Peyer's patch (tissue), 4 donors: ENCODE data around the gene FAM110A.

Experiments
- POLR2A ChIP-seq, 2 donors: fragments of 450-650 bp; IDR thresholded peaks; one replicate each; pipeline ENCODE4 v1.5.1; 2017; ENCODE audit warnings: antibody characterized with exemption in 2 of 2, mild to moderate bottlenecking in 2 of 2, moderate library complexity in 2 of 2
- TF ChIP-seq, protein P1 (sequence below), 6 experiments: fragments of 450-650 bp in 4 of 6; fragments of 200-600 bp in 2 of 6; sonication (generic) in 1 of 6; IDR thresholded peaks; one replicate each; pipeline ENCODE4 v1.5.1; 2017 to 2019; ENCODE audit warnings: antibody characterized with exemption in 6 of 6, mild to moderate bottlenecking in 3 of 6, moderate library complexity in 1 of 6

DNA sequence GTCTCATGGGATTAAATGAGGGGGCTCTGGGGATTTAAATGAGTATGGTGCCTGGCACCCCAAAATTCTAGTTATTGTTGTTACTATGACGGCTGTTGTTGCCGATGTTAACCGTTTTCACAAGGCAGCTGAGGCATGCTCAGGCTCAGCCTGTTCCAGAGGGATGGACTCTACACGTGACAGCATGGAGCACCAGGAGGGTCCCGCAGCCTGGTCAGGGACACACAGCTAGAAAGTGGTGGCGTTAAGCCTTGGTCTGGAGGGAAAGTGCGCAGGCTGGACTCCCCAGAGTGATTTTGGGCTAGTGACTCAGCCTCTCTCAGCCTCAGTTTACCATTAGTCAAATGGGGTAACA, 7.0 kb downstream of the FAM110A start:
- TF ChIP-seq, protein P1, sequence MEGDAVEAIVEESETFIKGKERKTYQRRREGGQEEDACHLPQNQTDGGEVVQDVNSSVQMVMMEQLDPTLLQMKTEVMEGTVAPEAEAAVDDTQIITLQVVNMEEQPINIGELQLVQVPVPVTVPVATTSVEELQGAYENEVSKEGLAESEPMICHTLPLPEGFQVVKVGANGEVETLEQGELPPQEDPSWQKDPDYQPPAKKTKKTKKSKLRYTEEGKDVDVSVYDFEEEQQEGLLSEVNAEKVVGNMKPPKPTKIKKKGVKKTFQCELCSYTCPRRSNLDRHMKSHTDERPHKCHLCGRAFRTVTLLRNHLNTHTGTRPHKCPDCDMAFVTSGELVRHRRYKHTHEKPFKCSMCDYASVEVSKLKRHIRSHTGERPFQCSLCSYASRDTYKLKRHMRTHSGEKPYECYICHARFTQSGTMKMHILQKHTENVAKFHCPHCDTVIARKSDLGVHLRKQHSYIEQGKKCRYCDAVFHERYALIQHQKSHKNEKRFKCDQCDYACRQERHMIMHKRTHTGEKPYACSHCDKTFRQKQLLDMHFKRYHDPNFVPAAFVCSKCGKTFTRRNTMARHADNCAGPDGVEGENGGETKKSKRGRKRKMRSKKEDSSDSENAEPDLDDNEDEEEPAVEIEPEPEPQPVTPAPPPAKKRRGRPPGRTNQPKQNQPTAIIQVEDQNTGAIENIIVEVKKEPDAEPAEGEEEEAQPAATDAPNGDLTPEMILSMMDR (IDR thresholded peaks at IDR 0.05): no peak
- no peak for TF ChIP-seq POLR2A (IDR thresholded peaks at IDR 0.05)
